C4-2B (cell line): ENCODE measurements around the gene PHLDB3.

ENCODE experiments used
- H3K27ac ChIP-seq: fragments of 450-650 bp; 2 replicates; pipeline ENCODE4 v1.5.1; 2017
- ZFX ChIP-seq: fragments of 450-650 bp; IDR thresholded peaks from 2 replicates; pipeline ENCODE4 v1.6.1; 2017
- TF ChIP-seq, protein P1 (sequence below): fragments of 450-650 bp; conservative IDR thresholded peaks from 2 replicates; pipeline ENCODE4 v1.5.1; 2017; ENCODE audit warnings: mild to moderate bottlenecking

PHLDB3 gene

DNA sequence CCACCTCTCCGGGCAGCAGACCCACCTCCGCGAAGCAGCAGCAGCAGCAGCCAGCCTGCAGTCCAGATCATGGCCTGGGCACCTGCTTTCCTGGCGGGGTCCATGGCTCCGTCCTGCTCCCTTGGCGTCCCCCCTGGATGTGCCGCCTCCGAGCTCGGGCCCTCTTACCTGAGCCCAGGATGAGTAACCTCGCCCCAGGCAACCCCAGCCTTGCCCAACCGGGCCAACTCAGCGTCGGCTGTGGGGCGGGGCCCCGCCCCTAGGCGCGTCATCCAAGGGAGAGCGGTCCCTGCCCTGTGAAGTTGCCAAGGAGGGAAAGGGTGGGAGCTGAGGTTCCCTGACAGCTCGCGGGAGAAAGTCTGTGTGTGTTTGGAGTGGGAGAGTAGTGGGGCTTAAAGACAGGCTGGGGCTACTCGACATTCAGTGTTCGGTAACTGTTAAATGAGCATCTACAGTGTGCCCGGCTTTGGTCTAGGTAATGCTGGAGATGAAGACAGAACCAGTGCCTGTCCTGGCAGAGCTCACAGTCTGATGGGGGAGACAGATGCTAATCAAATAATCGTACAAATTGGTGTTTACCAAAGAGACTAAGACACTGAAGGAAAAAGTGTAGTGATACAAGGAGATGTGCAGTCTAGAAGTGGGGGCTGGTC is 39.0 kb downstream of the PHLDB3 start, which contains the start of gene LYPD3:
Gene LYPD3, minus strand, starts transcription at position 141 of the 653 bp plus-strand sequence. Its CDS starts 37 bp downstream, at position 104.
- no peak for TF ChIP-seq ZFX
- TF ChIP-seq, protein P1, sequence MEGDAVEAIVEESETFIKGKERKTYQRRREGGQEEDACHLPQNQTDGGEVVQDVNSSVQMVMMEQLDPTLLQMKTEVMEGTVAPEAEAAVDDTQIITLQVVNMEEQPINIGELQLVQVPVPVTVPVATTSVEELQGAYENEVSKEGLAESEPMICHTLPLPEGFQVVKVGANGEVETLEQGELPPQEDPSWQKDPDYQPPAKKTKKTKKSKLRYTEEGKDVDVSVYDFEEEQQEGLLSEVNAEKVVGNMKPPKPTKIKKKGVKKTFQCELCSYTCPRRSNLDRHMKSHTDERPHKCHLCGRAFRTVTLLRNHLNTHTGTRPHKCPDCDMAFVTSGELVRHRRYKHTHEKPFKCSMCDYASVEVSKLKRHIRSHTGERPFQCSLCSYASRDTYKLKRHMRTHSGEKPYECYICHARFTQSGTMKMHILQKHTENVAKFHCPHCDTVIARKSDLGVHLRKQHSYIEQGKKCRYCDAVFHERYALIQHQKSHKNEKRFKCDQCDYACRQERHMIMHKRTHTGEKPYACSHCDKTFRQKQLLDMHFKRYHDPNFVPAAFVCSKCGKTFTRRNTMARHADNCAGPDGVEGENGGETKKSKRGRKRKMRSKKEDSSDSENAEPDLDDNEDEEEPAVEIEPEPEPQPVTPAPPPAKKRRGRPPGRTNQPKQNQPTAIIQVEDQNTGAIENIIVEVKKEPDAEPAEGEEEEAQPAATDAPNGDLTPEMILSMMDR, result no peak
- peak within 1 kb of the TSS; percentile 48; the same call in 1 of the 2 replicates for H3K27ac ChIP-seq

DNA sequence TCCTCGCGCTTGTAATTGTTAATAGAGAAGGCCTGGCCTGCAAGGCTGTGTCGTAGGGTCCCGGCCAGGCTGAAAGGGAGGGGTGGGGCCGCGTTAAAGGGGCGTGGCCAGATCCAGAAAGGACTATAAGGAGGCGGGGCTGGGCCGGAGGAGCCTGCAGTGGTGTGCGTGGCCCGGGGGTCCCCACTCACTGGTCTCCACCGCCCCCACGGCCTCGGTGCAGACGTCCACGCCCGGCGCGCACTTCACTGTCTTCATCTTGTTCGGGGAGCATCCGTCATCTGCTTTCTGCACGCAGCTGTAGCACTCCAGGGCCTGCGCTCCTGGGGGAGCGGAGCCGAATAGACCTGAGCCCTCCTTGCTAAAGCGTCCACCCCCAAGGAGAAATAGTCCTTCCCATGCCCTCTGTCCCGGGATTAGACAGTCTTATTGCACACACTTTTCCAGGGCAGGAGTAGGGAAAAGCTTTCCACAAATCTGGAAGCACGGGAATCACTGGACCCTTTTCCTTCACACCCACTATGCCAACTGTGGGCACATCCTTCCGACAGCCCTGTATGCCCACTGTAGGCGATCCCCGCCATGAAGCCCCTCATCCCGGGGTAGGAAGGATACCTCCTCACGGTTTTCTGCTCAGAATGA is 40.3 kb downstream of the PHLDB3 start:
- no peak for TF ChIP-seq ZFX
- TF ChIP-seq, protein P1, result no peak
- peak overlapping the region; percentile 48 for H3K27ac ChIP-seq

DNA sequence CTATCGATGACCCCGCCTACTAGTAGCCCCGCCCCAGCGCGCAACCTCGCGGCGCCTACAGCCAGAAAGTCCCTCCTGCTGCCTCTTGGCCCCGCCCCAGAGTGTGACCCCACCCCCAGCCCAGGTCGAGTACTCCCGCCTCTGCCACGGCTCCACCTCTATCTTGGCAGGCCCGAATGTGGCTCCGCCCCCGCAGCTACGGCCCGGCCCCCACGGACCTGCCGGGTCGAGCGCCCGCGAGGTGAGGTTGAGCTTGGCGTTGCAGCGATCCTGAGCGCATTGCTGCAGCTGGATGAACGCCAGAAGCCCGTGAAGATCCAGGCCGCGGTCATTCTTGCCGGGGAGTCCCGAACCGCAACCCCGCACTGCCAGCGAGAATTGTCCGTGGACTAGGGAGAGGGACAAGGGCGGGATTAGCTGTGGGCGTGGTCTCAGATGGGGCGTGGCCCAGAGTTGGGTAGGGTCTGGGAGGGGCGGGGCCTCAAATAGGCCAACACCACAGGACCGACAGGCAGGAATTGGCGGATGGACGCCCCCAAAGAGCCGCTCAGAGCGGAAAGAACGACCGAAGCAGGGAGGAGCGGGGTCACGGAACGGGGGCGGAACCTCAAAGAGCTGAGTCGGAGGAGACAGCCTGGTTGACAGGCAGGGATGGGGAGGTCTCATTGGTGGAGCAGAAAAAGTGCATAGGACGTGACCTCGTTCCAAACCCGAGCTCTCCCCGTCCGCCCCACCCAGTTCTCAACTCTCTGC is 41.0 kb downstream of the PHLDB3 start:
- H3K27ac ChIP-seq, result peak overlapping the region; percentile 48
- TF ChIP-seq, protein P1, result no peak
- no peak for TF ChIP-seq ZFX

DNA sequence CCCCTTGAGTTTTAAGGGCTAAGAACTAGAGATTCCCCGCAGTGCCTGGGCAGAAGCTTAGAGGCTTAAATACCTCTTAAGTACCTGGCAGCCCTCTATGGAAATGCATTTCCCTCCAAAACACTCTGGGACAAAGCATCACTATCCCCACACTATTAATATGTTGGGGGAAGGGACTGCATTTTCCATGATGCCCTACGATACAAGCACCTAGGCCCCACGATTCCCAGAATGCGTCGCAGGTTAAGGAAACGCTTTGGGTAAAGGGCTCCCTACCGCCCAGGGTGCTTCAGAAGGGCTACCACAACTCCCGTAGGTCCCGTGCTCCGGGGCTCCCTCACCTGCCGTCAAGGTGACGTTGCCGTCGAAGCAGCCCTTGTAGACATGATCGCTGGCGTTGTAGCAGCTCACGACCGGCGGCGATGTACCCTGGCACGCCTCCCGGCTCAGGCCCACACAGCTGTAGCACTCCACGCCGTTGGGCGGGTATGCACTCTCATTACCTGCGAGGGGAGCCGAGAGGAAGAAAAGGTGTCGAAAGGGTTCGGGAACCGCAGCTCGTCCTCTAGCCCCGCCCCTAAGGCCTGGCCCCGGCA is 41.7 kb downstream of the PHLDB3 start:
- peak overlapping the region; percentile 48; the same call in 1 of the 2 replicates for H3K27ac ChIP-seq

DNA sequence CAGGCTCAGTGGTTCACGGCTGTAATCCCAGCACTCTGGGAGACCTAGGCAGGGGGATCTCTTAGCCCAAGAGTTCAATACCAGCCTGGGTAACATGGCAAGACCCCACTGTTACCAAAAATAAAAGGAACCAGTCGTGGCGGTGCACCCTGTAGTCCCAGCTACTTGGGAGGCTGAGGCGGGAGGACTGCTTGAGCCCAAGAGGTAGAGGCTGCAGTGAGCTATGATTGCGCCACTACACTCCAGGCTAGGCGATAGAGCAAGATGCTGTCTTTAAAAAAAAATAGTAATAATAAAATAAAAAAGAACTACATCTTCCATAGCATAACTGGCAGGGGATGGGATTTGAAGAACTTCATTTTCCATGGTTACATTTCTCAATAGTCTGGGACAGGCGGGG is 42.2 kb downstream of the PHLDB3 start:
- H3K27ac ChIP-seq, result no peak overlapping the region
- TF ChIP-seq ZFX, result no peak
- TF ChIP-seq, protein P1, result no peak

More for the DNA sequence above, 41.7 kb downstream of the PHLDB3 start:
- no peak for TF ChIP-seq ZFX
- TF ChIP-seq, protein P1, result no peak

DNA sequence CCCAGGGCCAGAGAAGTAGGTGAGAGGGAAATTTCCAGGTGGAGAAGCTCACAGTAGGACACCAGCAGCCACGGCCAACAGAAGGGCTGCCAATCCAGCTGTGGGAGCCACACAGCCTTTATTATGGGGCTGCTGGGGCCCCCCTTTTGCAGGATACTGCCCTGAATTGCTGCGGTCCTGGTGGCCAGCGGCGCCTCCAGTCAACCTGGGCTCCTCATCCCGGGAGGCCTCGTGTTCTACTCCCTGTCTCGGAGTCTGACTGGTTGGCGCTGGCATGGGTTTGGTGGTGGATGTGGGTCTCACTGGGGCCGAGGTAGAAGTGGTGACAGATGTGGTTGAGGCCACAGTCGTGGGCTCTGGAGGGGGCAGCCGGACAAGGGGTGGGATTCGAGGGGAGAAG is 43.2 kb downstream of the PHLDB3 start:
- no peak for TF ChIP-seq ZFX
- TF ChIP-seq, protein P1, result no peak
- H3K27ac ChIP-seq, result no peak overlapping the region
